Kidney (tissue), 14 donors: Measurements from ENCODE around the gene POU3F1. TPM values are rescaled to one million over a fixed set of nuclear protein-coding genes. Genes with fewer than 3 reads are reported as not detected.

Experiments
- DNase-seq, 5 donors: peaks; one replicate each; pipeline ENCODE4 v3.0.0-alpha.2; 2013 to 2020
- FAIRE-seq: peaks from 2 replicates; lab custom pipeline; 2012; peaks lifted over from hg19 to GRCh38; lab: Jason Lieb, UNC
- H3K27ac ChIP-seq, 2 donors: one replicate each; pipeline ENCODE4 v1.7.0; 2013; ENCODE audit warnings: low read depth in 2 of 2, low read length in 2 of 2, inconsistent platforms in 1 of 2
- H3K27me3 ChIP-seq: one replicate; pipeline ENCODE4 v1.7.1; 2013; ENCODE audit warnings: low read length, inconsistent platforms; ENCODE audit not compliant: control insufficient read depth, insufficient read depth
- H3K36me3 ChIP-seq, 3 donors: one replicate each; pipeline versions ENCODE4 v1.7.0 to v1.7.1; 2013; ENCODE audit warnings: low read length in 3 of 3, control low read depth in 1 of 3, inconsistent platforms in 1 of 3; ENCODE audit not compliant: insufficient read depth in 3 of 3, control insufficient read depth in 2 of 3
- H3K4me1 ChIP-seq, 3 donors: one replicate each; pipeline versions ENCODE4 v1.7.0 to v1.7.1; 2013; ENCODE audit warnings: low read length in 3 of 3, inconsistent platforms in 1 of 3, low read depth in 1 of 3; ENCODE audit not compliant: control insufficient read depth in 2 of 3, insufficient read depth in 2 of 3
- H3K4me3 ChIP-seq, 3 donors: one replicate each; pipeline versions ENCODE4 v1.7.0 to v1.8.1; 2013; ENCODE audit warnings: low read length in 3 of 3, control low read depth in 1 of 3, inconsistent platforms in 1 of 3
- H3K9ac ChIP-seq, 3 donors: one replicate each; pipeline versions ENCODE4 v1.7.0 to v1.7.1; 2013; ENCODE audit warnings: low read length in 3 of 3, control low read depth in 1 of 3, inconsistent platforms in 1 of 3
- H3K9me3 ChIP-seq, 3 donors: one replicate each; pipeline versions ENCODE4 v1.7.0 to v1.7.1; 2013; ENCODE audit warnings: low read length in 3 of 3, control low read depth in 1 of 3, inconsistent platforms in 1 of 3; ENCODE audit not compliant: control insufficient read depth in 2 of 3, insufficient read depth in 1 of 3
- CTCF ChIP-seq: IDR thresholded peaks from 3 replicates; pipeline ENCODE4 v1.5.1; 2012; ENCODE audit warnings: mild to moderate bottlenecking, moderate library complexity, borderline replicate concordance; ENCODE audit not compliant: insufficient read depth; ENCODE audit errors: extremely low read depth
- intact Hi-C: fragments of 100-400 bp; cut with DNase I; formaldehyde crosslinking; loops from one replicate; pipeline ENCODE4 v1.11.1; 2022
- polyA plus RNA-seq: library from polyadenylated mRNA; stranded (reverse); fragments of 350-450 nt; fragmentation: Illumina TruSeq; extraction: RNeasy Lipid Tissue Mini Kit (QIAGEN cat#74804); gene quantifications from one replicate; pipeline ENCODE4 v1.2.3, GENCODE V29; 2014; ENCODE audit warnings: low read depth, low replicate concordance; ENCODE audit not compliant: insufficient read depth
- total RNA-seq: library from RNA; stranded (reverse); fragmentation: NEBNext Ultra II Directional; extraction: Animal tissue kit (Norgen Biotek cat#: 25700); gene quantifications from one replicate; pipeline ENCODE4 v1.2.1, GENCODE V29; 2021
- donor health status: control.
- donor health status: control.
- donor health status: control.
- donor health status: control.
- donor health status: control.
- donor health status: DM: yes; HTN: yes; CAD: no.
- donor health status: Normal renal cell carcinoma (clear cell type).

The POU3F1 gene
- total and polyA plus RNA-seq, 2 donors from 2014 or later: not detected

- H3K36me3 ChIP-seq: no peaks in the 10 kb centered on the region
- no peaks in the 10 kb centered on the region for H3K27me3 ChIP-seq
- peak within 1 kb of the TSS; percentile 55 to 83 (median 66) for H3K9ac ChIP-seq
- peak within 1 kb of the TSS; percentile 33 to 69 for H3K27ac ChIP-seq
- no peak for TF ChIP-seq CTCF
- no peak for FAIRE-seq
- H3K4me1 ChIP-seq: peaks cover 0 to 24% (median 1%) of the 10 kb centered on the region in 3 donors
- H3K4me3 ChIP-seq: peak within 1 kb of the TSS; percentile 70 to 78 (median 74)
- intact Hi-C loops: no loop called here
- DNase-seq: peak; percentile 71 to 90 (median 87)
- H3K9me3 ChIP-seq: no peaks in the 10 kb centered on the region
These were observed 41.2 kb downstream of the POU3F1 start, which contains the start of gene FHL3 for GRCh38 chr1:38005195-38006007. TSS of gene FHL3 (minus strand) at chr1:38005514. CDS start at chr1:37999412, 6,102 bp downstream.

GRCh38 chr1:38004284-38005108, 42.1 kb downstream of the POU3F1 start:
- peaks cover 3 to 30% (median 7%) of the 10 kb centered on the region in 3 donors for H3K4me1 ChIP-seq
- H3K36me3 ChIP-seq: no peaks in the 10 kb centered on the region
- DNase-seq (peak in 2 of 5 donors; percentile 27 to 67), FAIRE-seq (no peak)
- H3K9me3 ChIP-seq: no peaks in the 10 kb centered on the region
- peak overlapping the region; percentile 70 to 78 (median 74) for H3K4me3 ChIP-seq
- TF ChIP-seq CTCF: no peak
- no peaks in the 10 kb centered on the region for H3K27me3 ChIP-seq
- intact Hi-C loops: no loop called here
- H3K9ac ChIP-seq: peak overlapping the region; percentile 55 to 83 (median 66)
- peak overlapping the region; percentile 33 to 69 for H3K27ac ChIP-seq

GRCh38 chr1:38003261-38004250, 43.0 kb downstream of the POU3F1 start:
- TF ChIP-seq CTCF: no peak
- Histone ChIP-seq H3K36me3 (no peaks in the 10 kb centered on the region), H3K4me3 (peak overlapping the region in 2 of 3 donors; percentile 70 to 78), H3K9me3 (no peaks in the 10 kb centered on the region), H3K27me3 (no peaks in the 10 kb centered on the region), H3K4me1 (peaks cover 3 to 38% (median 13%) of the 10 kb centered on the region in 3 donors), H3K27ac (peak overlapping the region; percentile 11 to 69), H3K9ac (peak overlapping the region in 1 of 3 donors; percentile 66)
- FAIRE-seq: no peak
- intact Hi-C loops: no loop called here
- peak in 3 of 5 donors; percentile 21 to 59 (median 43) for DNase-seq
